Subcutaneous abdominal adipose tissue (tissue), 5 donors: ENCODE measurements around the gene PLCH1.
"Not testable (repeated sequence)": the region's sequence is repeated elsewhere in the genome, so short reads cannot be mapped to it uniquely, and the experiment has no call there.

Experiments used
- H3K27ac ChIP-seq: one replicate; pipeline ENCODE4 v1.7.0; 2013; ENCODE audit warnings: low read depth, mild to moderate bottlenecking, inconsistent platforms, low read length, moderate library complexity
- H3K27me3 ChIP-seq, 5 donors: one replicate each; pipeline ENCODE4 v1.7.0; 2013; ENCODE audit warnings: low read length in 5 of 5, inconsistent platforms in 1 of 5; ENCODE audit not compliant: control insufficient read depth in 5 of 5, insufficient read depth in 4 of 5
- H3K36me3 ChIP-seq, 5 donors: one replicate each; pipeline ENCODE4 v1.7.0; 2013; ENCODE audit warnings: low read length in 5 of 5; ENCODE audit not compliant: control insufficient read depth in 5 of 5, insufficient read depth in 5 of 5
- H3K4me1 ChIP-seq, 5 donors: one replicate each; pipeline ENCODE4 v1.7.0; 2013; ENCODE audit warnings: low read length in 5 of 5, mild to moderate bottlenecking in 3 of 5, moderate library complexity in 1 of 5; ENCODE audit not compliant: control insufficient read depth in 5 of 5, insufficient read depth in 5 of 5
- H3K4me3 ChIP-seq, 5 donors: one replicate each; pipeline ENCODE4 v1.7.0; 2013; ENCODE audit warnings: low read length in 5 of 5, low read depth in 1 of 5
- H3K9ac ChIP-seq, 5 donors: one replicate each; pipeline ENCODE4 v1.7.0; 2013; ENCODE audit warnings: low read length in 5 of 5, mild to moderate bottlenecking in 4 of 5, moderate library complexity in 3 of 5
- H3K9me3 ChIP-seq, 5 donors: one replicate each; pipeline ENCODE4 v1.7.0; 2013; ENCODE audit warnings: low read length in 5 of 5; ENCODE audit not compliant: control insufficient read depth in 5 of 5
- donor health status: healthy.
- donor health status: healthy.
- donor health status: healthy.
- donor health status: healthy.
- donor health status: healthy.

Gene PLCH1

GRCh38 chr3:155615141-155615540 lies 129.7 kb downstream of the PLCH1 start:
- peaks cover 0 to 16% (median 4%) of the 10 kb centered on the region in 5 donors for H3K9me3 ChIP-seq
- not testable (repeated sequence) for H3K4me3 ChIP-seq, H3K27me3 ChIP-seq

GRCh38 chr3:155614410-155614809 lies 130.5 kb downstream of the PLCH1 start:
- not testable (repeated sequence) for H3K36me3 ChIP-seq, H3K4me3 ChIP-seq, H3K27ac ChIP-seq, H3K27me3 ChIP-seq, H3K4me1 ChIP-seq, H3K9ac ChIP-seq
- H3K9me3 ChIP-seq = peaks cover 0 to 16% (median 4%) of the 10 kb centered on the region in 5 donors

More at GRCh38 chr3:155615141-155615540, 129.7 kb downstream of the PLCH1 start:
- not testable (repeated sequence) for H3K9ac ChIP-seq, H3K4me1 ChIP-seq, H3K27ac ChIP-seq, H3K36me3 ChIP-seq

GRCh38 chr3:155611456-155611855 lies 133.4 kb downstream of the PLCH1 start:
- Histone ChIP-seq H3K9me3 (peaks cover 0 to 19% (median 10%) of the 10 kb centered on the region in 5 donors), H3K4me3 (no peak overlapping the region), H3K4me1 (no peaks in the 10 kb centered on the region), H3K36me3 (no peaks in the 10 kb centered on the region), H3K27ac (no peak overlapping the region), H3K9ac (no peak overlapping the region), H3K27me3 (no peaks in the 10 kb centered on the region)

GRCh38 chr3:155609586-155609985 lies 135.3 kb downstream of the PLCH1 start:
- Histone ChIP-seq H3K4me3 (no peak overlapping the region), H3K4me1 (no peaks in the 10 kb centered on the region), H3K9ac (no peak overlapping the region), H3K9me3 (peaks cover 0 to 13% (median 6%) of the 10 kb centered on the region in 5 donors), H3K27me3 (no peaks in the 10 kb centered on the region), H3K36me3 (no peaks in the 10 kb centered on the region), H3K27ac (no peak overlapping the region)

- H3K4me3 ChIP-seq = no peak overlapping the region
- no peaks in the 10 kb centered on the region for H3K27me3 ChIP-seq
- H3K9ac ChIP-seq = no peak overlapping the region
- H3K27ac ChIP-seq = no peak overlapping the region
- no peaks in the 10 kb centered on the region for H3K4me1 ChIP-seq
- no peaks in the 10 kb centered on the region for H3K36me3 ChIP-seq
- peaks cover 0 to 10% (median 4%) of the 10 kb centered on the region in 5 donors for H3K9me3 ChIP-seq
These were observed 136.5 kb downstream of the PLCH1 start for GRCh38 chr3:155608228-155608920.

- peaks cover 0 to 10% (median 4%) of the 10 kb centered on the region in 5 donors for H3K9me3 ChIP-seq
- no peaks in the 10 kb centered on the region for H3K27me3 ChIP-seq
- no peak overlapping the region for H3K27ac ChIP-seq
- H3K4me3 ChIP-seq = no peak overlapping the region
- H3K9ac ChIP-seq = no peak overlapping the region
- H3K4me1 ChIP-seq = no peaks in the 10 kb centered on the region
- no peaks in the 10 kb centered on the region for H3K36me3 ChIP-seq
These were observed 137.1 kb downstream of the PLCH1 start for GRCh38 chr3:155607761-155608160.

- H3K27ac ChIP-seq = no peak overlapping the region
These were observed 139.3 kb downstream of the PLCH1 start for GRCh38 chr3:155605571-155605970.

GRCh38 chr3:155604967-155605366 lies 139.9 kb downstream of the PLCH1 start:
- no peaks in the 10 kb centered on the region for H3K27me3 ChIP-seq
- H3K36me3 ChIP-seq = no peaks in the 10 kb centered on the region
- H3K27ac ChIP-seq = no peak overlapping the region

More at GRCh38 chr3:155605571-155605970, 139.3 kb downstream of the PLCH1 start:
- Histone ChIP-seq H3K4me1 (no peaks in the 10 kb centered on the region), H3K9me3 (peaks cover 0 to 10% (median 4%) of the 10 kb centered on the region in 5 donors), H3K9ac (no peak overlapping the region), H3K36me3 (no peaks in the 10 kb centered on the region), H3K27me3 (no peaks in the 10 kb centered on the region), H3K4me3 (no peak overlapping the region)

GRCh38 chr3:155604126-155604525 lies 140.7 kb downstream of the PLCH1 start:
- no peak overlapping the region for H3K27ac ChIP-seq

More at GRCh38 chr3:155604967-155605366, 139.9 kb downstream of the PLCH1 start:
- no peaks in the 10 kb centered on the region for H3K4me1 ChIP-seq
- no peak overlapping the region for H3K9ac ChIP-seq
- H3K4me3 ChIP-seq = no peak overlapping the region
- H3K9me3 ChIP-seq = peaks cover 0 to 10% (median 4%) of the 10 kb centered on the region in 5 donors

GRCh38 chr3:155603302-155603701 lies 141.6 kb downstream of the PLCH1 start:
- Histone ChIP-seq H3K36me3 (no peaks in the 10 kb centered on the region), H3K27me3 (no peaks in the 10 kb centered on the region), H3K9ac (no peak overlapping the region), H3K4me3 (no peak overlapping the region), H3K4me1 (no peaks in the 10 kb centered on the region), H3K9me3 (peaks cover 0 to 2% (median under 1%) of the 10 kb centered on the region in 5 donors), H3K27ac (no peak overlapping the region)

More at GRCh38 chr3:155604126-155604525, 140.7 kb downstream of the PLCH1 start:
- Histone ChIP-seq H3K4me3 (no peak overlapping the region), H3K9me3 (peaks cover 0 to 9% (median 4%) of the 10 kb centered on the region in 5 donors), H3K4me1 (no peaks in the 10 kb centered on the region), H3K27me3 (no peaks in the 10 kb centered on the region), H3K36me3 (no peaks in the 10 kb centered on the region), H3K9ac (no peak overlapping the region)
